NCI-H526 treated with DMSO at 0.1 percent for 48 hours (cell line): Measurements from ENCODE around the gene NEK10.

Experiments
- DNase-seq: peaks from one replicate; lab custom pipeline; 2025; lab: John Stamatoyannopoulos, UW

Gene NEK10

DNA sequence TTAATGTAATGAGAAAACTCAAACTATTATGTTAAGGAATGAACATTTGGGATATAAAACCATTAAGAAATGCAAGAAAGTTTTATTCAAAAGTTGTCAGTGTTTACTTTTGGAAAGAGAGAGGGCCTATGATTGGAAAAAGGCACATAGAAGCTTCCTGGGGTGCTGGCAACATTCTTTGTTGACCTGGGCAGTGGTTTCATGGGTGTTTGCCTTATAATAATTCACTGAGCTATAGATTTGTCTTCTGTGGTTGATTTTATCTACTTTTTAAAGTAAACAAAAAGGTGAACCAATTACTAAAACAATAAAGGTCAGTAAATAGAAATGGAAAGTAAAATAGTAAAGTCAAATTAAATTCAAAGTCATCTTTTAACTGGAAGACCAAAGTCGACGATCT is 308.8 kb downstream of the NEK10 start:
- no peak for DNase-seq
